ENCODE data around the gene CGN. TPM values are rescaled to one million over a fixed set of nuclear protein-coding genes. Genes with fewer than 3 reads are reported as not detected.
A peak's percentile ranks its signal among the peaks of the same experiment; 100 is the strongest.

The CGN gene
- total RNA-seq, 1 donor from 2014 or later = 128 TPM

DNA sequence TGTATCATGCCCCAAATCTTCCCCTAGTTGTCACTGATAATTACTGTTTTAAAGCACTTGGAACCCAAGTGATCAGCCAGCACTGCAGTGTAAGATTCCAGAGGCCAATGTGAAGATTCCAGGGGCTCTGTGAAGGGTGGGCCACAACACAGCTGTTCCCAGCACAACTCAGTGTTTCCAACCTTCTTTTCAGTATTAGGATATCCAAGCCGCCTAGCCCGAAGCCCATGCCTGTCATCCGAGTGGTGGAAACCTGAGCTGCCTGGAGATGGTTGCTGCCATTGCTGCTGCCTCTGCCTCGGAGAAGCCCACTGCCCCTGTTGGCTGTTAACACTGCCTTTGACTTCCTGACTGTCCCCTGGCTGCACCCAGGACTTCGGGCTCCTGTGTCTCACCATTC, 70.3 kb downstream of the CGN start:
- DNase-seq (ENCODE audit: low spot score, unreplicated experiment) = no peak
- Mint-ChIP-seq H3K27me3 (no peaks in the 10 kb centered on the region), H3K4me3 (ENCODE audit: low read depth) (no peak overlapping the region), H3K9me3 (ENCODE audit: low read depth) (no peaks in the 10 kb centered on the region), H3K4me1 (ENCODE audit: low read depth) (no peaks in the 10 kb centered on the region), H3K27ac (no peak overlapping the region), H3K36me3 (ENCODE audit: insufficient read depth) (peaks cover 8% of the 10 kb centered on the region)
- TF ChIP-seq, protein P1, sequence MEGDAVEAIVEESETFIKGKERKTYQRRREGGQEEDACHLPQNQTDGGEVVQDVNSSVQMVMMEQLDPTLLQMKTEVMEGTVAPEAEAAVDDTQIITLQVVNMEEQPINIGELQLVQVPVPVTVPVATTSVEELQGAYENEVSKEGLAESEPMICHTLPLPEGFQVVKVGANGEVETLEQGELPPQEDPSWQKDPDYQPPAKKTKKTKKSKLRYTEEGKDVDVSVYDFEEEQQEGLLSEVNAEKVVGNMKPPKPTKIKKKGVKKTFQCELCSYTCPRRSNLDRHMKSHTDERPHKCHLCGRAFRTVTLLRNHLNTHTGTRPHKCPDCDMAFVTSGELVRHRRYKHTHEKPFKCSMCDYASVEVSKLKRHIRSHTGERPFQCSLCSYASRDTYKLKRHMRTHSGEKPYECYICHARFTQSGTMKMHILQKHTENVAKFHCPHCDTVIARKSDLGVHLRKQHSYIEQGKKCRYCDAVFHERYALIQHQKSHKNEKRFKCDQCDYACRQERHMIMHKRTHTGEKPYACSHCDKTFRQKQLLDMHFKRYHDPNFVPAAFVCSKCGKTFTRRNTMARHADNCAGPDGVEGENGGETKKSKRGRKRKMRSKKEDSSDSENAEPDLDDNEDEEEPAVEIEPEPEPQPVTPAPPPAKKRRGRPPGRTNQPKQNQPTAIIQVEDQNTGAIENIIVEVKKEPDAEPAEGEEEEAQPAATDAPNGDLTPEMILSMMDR (IDR thresholded peaks at IDR 0.05; ENCODE audit: unreplicated experiment) = no peak

- TF ChIP-seq, protein P1 (IDR thresholded peaks at IDR 0.05; ENCODE audit: unreplicated experiment) = no peak
- Mint-ChIP-seq H3K27ac (no peak overlapping the region), H3K9me3 (ENCODE audit: low read depth) (no peaks in the 10 kb centered on the region), H3K4me3 (ENCODE audit: low read depth) (no peak overlapping the region), H3K27me3 (no peaks in the 10 kb centered on the region), H3K36me3 (ENCODE audit: insufficient read depth) (peaks cover 8% of the 10 kb centered on the region), H3K4me1 (ENCODE audit: low read depth) (no peaks in the 10 kb centered on the region)
- DNase-seq (ENCODE audit: low spot score, unreplicated experiment) = no peak
Measured at GRCh38 chr1:151581921-151582320, 70.7 kb downstream of the CGN start.

- no peak for DNase-seq (ENCODE audit: low spot score, unreplicated experiment)
- Mint-ChIP-seq H3K4me3 (ENCODE audit: low read depth) (no peak overlapping the region), H3K27ac (no peak overlapping the region), H3K4me1 (ENCODE audit: low read depth) (no peaks in the 10 kb centered on the region), H3K9me3 (ENCODE audit: low read depth) (no peaks in the 10 kb centered on the region), H3K36me3 (ENCODE audit: insufficient read depth) (peaks cover 8% of the 10 kb centered on the region), H3K27me3 (no peaks in the 10 kb centered on the region)
- TF ChIP-seq, protein P1 (IDR thresholded peaks at IDR 0.05; ENCODE audit: unreplicated experiment) = no peak
Measured at GRCh38 chr1:151583796-151584195, 72.6 kb downstream of the CGN start.

GRCh38 chr1:151584278-151584677, 73.1 kb downstream of the CGN start:
- TF ChIP-seq, protein P1 (IDR thresholded peaks at IDR 0.05; ENCODE audit: unreplicated experiment) = no peak
- H3K36me3 Mint-ChIP-seq (ENCODE audit: insufficient read depth) = peaks cover 7% of the 10 kb centered on the region

GRCh38 chr1:151584780-151585179, 73.6 kb downstream of the CGN start:
- no peak overlapping the region for H3K4me3 Mint-ChIP-seq (ENCODE audit: low read depth)

More at GRCh38 chr1:151584278-151584677, 73.1 kb downstream of the CGN start:
- H3K4me1 Mint-ChIP-seq (ENCODE audit: low read depth) = no peaks in the 10 kb centered on the region
- H3K27ac Mint-ChIP-seq = no peak overlapping the region
- no peak overlapping the region for H3K4me3 Mint-ChIP-seq (ENCODE audit: low read depth)
- no peaks in the 10 kb centered on the region for H3K9me3 Mint-ChIP-seq (ENCODE audit: low read depth)
- H3K27me3 Mint-ChIP-seq = no peaks in the 10 kb centered on the region
- DNase-seq (ENCODE audit: low spot score, unreplicated experiment) = no peak

More at GRCh38 chr1:151584780-151585179, 73.6 kb downstream of the CGN start:
- H3K27me3 Mint-ChIP-seq = no peaks in the 10 kb centered on the region
- H3K27ac Mint-ChIP-seq = peak overlapping the region; percentile 15
- TF ChIP-seq, protein P1 (IDR thresholded peaks at IDR 0.05; ENCODE audit: unreplicated experiment) = no peak
- no peak for DNase-seq (ENCODE audit: low spot score, unreplicated experiment)
- H3K4me1 Mint-ChIP-seq (ENCODE audit: low read depth) = no peaks in the 10 kb centered on the region
- peaks cover 7% of the 10 kb centered on the region for H3K36me3 Mint-ChIP-seq (ENCODE audit: insufficient read depth)
- no peaks in the 10 kb centered on the region for H3K9me3 Mint-ChIP-seq (ENCODE audit: low read depth)
